Measurements from ENCODE around the gene EHD1. TPM values are rescaled to one million over a fixed set of nuclear protein-coding genes. Genes with fewer than 3 reads are reported as not detected.

The EHD1 gene
- total and polyA plus RNA-seq, 2 of the 8 experiments (the other 6 are each of a cell fraction or from before 2014, with no cell fraction given), result 31.5 to 42.9 TPM

DNA sequence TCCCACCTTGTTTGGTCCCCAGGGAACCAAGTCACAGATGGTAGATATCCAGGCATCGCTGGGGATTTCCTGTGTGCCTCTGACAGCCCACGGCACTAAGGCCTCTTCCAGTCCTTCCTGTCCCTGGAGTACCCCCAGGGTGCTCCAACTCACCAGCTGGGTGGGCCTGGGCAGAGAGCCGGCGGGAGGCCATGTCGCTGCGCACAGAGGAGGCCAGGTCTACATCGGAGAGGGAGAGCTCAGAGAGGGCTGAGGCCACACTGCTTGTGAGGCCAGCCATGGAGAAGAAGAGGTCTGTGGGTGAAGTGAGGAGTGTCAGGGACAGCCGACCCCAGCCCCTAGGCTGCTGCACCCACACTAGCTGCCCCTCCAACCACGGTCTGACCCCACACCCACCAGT, 33.3 kb upstream of the EHD1 start:
- CTCF ChIA-PET (ENCODE audit: partially characterized antibody), result interaction anchor here (0.7 to 2.7 kb wide), 8 partner anchors 13 to 200 kb away, joined by 3 to 19 read pairs (median 4); partner anchors contain the start of genes ARL2, BATF2 and TM7SF2

More for the DNA sequence above, 33.3 kb upstream of the EHD1 start:
- POLR2A ChIA-PET (ENCODE audit: partially characterized antibody), result interaction anchor here (0.9 to 1.4 kb wide), 2 partner anchors 12 to 13 kb away, joined by 3 read pairs; partner anchors contain the start of gene PPP2R5B
- Histone ChIP-seq H2BK5ac (ENCODE audit: low read depth, low read length) (no peak overlapping the region), H3K27ac (ENCODE audit: low read depth, low read length) (no peak overlapping the region), H3K4me1 (replicated peaks in 1 of 4; ENCODE audit: control insufficient read depth in 3 of 4, insufficient read depth in 4 of 4, low read length in 3 of 4) (peaks cover 0 to 11% (median 4%) of the 10 kb centered on the region in 4 experiments; a peak in 5 of 7 replicates), H3K4ac (replicated peaks; ENCODE audit: insufficient read length, low read depth, low read length) (no peak overlapping the region), H3K79me2 (ENCODE audit: control insufficient read depth in 1 of 2, insufficient read depth in 2 of 2, low read length in 2 of 2) (no peaks in the 10 kb centered on the region), H3K18ac (ENCODE audit: extremely low read depth, low read length) (no peak overlapping the region), H3K79me1 (ENCODE audit: low read depth, low read length) (0 out of 2 replicates have a peak, but pooled peaks cover 3% of the 10 kb centered on the region), H2AK5ac (ENCODE audit: low read depth, low read length) (no peak overlapping the region), H3K4me2 (ENCODE audit: insufficient read depth in 1 of 2, low read depth in 2 of 2, low read length in 2 of 2) (no peak overlapping the region), H4K5ac (ENCODE audit: insufficient read length, low read depth, low read length) (no peak overlapping the region), H3K23me2 (ENCODE audit: low read depth, low read length) (peaks cover 7% of the 10 kb centered on the region), H3K14ac (ENCODE audit: insufficient read length) (no peak overlapping the region), H3K56ac (replicated peaks; ENCODE audit: insufficient read length, low read depth, low read length) (no peak overlapping the region), H3K36me3 (ENCODE audit: control insufficient read depth in 2 of 4, insufficient read depth in 4 of 4, low read length in 3 of 4) (peaks cover 4 to 19% (median 11%) of the 10 kb centered on the region in 4 experiments; a peak in 5 of 8 replicates), H2BK120ac (replicated peaks; ENCODE audit: low read depth, low read length) (no peak overlapping the region), H4K8ac (ENCODE audit: extremely low read depth, insufficient read depth, low read length) (no peak overlapping the region), H3K4me3 (ENCODE audit: extremely low read depth in 1 of 4, insufficient read depth in 2 of 4, low read depth in 3 of 4, low read length in 4 of 4) (no peak overlapping the region), H3K9me3 (ENCODE audit: insufficient read depth in 2 of 2, low read depth in 1 of 2, low read length in 1 of 2) (no peaks in the 10 kb centered on the region), H2BK15ac (ENCODE audit: low read length) (no peak overlapping the region), H4K20me1 (replicated peaks in 1 of 2; ENCODE audit: control insufficient read depth in 1 of 2, insufficient read depth in 2 of 2, low read length in 2 of 2) (peaks cover 2 to 5% of the 10 kb centered on the region in 2 experiments), H4K91ac (replicated peaks; ENCODE audit: insufficient read length, low read length) (no peak overlapping the region), H3K23ac (ENCODE audit: insufficient read length) (no peak overlapping the region), H2BK20ac (ENCODE audit: low read length) (no peak overlapping the region), H2BK12ac (ENCODE audit: low read depth, low read length) (no peak overlapping the region), H3K27me3 (replicated peaks in 1 of 4; ENCODE audit: control insufficient read depth in 3 of 4, extremely low read depth in 1 of 4, insufficient read depth in 3 of 4, low read length in 3 of 4) (no peaks in the 10 kb centered on the region), H3K9ac (replicated peaks in 1 of 4; ENCODE audit: extremely low read depth in 1 of 4, low read depth in 3 of 4, low read length in 3 of 4) (no peak overlapping the region), H2AFZ (ENCODE audit: low read length) (no peak overlapping the region)
- WGBS, 2 experiments (ENCODE audit: extremely low coverage in 1 of 2, insufficient coverage in 1 of 2, insufficient read length in 1 of 2, insufficient replicate concordance in 2 of 2, low coverage in 1 of 2, low lambda C conversion rate in 2 of 2, missing lambda C conversion rate in 1 of 2), result 91% methylated on average over 9 of the region's 9 CpGs; no CpG with 5 or more reads in 1 of the 2 experiments
- FAIRE-seq (no peak), DNase-seq (ENCODE audit: low read depth in 1 of 2, low spot score in 2 of 2) (no peak)
- TF ChIP-seq, protein P1, sequence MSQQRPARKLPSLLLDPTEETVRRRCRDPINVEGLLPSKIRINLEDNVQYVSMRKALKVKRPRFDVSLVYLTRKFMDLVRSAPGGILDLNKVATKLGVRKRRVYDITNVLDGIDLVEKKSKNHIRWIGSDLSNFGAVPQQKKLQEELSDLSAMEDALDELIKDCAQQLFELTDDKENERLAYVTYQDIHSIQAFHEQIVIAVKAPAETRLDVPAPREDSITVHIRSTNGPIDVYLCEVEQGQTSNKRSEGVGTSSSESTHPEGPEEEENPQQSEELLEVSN (IDR thresholded peaks at IDR 0.05), result no peak
- TF ChIP-seq RFX5 (IDR thresholded peaks at IDR 0.05; ENCODE audit: borderline replicate concordance, low read depth, low read length) (no peak), SIN3A (conservative IDR thresholded peaks at IDR 0.05 in 1 of 2, IDR thresholded peaks at IDR 0.05 in 1 of 2; ENCODE audit: low read depth in 1 of 2, low read length in 2 of 2) (no peak), POU5F1 (IDR thresholded peaks at IDR 0.05; ENCODE audit: low read depth, low read length) (no peak), GTF2F1 (IDR thresholded peaks at IDR 0.05; ENCODE audit: borderline replicate concordance, low read depth, low read length) (no peak), SP1 (IDR thresholded peaks at IDR 0.05; ENCODE audit: low read depth, low read length) (no peak), JUN (IDR thresholded peaks at IDR 0.05; ENCODE audit: low read depth, low read length) (no peak), SUZ12 (IDR thresholded peaks at IDR 0.05; ENCODE audit: low read length) (no peak)
